ACC112 (cell line): ENCODE data around the gene PACRG.
A peak's percentile ranks its signal among the peaks of the same experiment; 100 is the strongest.
"Not testable (repeated sequence)": the region's sequence is repeated elsewhere in the genome, so short reads cannot be mapped to it uniquely, and the experiment has no call there.

Experiments
- H2AFZ ChIP-seq: fragments of 200-600 bp; sonication (generic); one replicate; pipeline ENCODE4 v1.6.0; 2017; ENCODE audit warnings: antibody characterized with exemption, low read length; ENCODE audit not compliant: unreplicated experiment
- H3K27ac ChIP-seq: fragments of 200-600 bp; sonication (generic); 2 replicates; pipeline ENCODE4 v1.5.1; 2014; ENCODE audit warnings: low read depth, mild to moderate bottlenecking, antibody characterized with exemption, low read length, moderate library complexity
- H3K27me3 ChIP-seq: fragments of 200-600 bp; sonication (generic); 2 replicates; pipeline ENCODE4 v1.6.1; 2014; ENCODE audit warnings: mild to moderate bottlenecking, antibody characterized with exemption, low read length, moderate library complexity, mixed read lengths; ENCODE audit not compliant: insufficient read depth
- H3K36me3 ChIP-seq: fragments of 200-600 bp; sonication (generic); 2 replicates; pipeline ENCODE4 v1.6.1; 2016; ENCODE audit warnings: mild to moderate bottlenecking, antibody characterized with exemption, low read length, moderate library complexity, mixed read lengths; ENCODE audit not compliant: insufficient read depth
- H3K4me1 ChIP-seq: fragments of 200-600 bp; sonication (generic); one replicate; pipeline ENCODE4 v1.6.1; 2016; ENCODE audit warnings: low read length, mixed read lengths; ENCODE audit not compliant: insufficient read depth, unreplicated experiment, control insufficient read depth
- H3K4me3 ChIP-seq: fragments of 200-600 bp; sonication (generic); 2 replicates; pipeline ENCODE4 v1.5.1; 2014; ENCODE audit warnings: mild to moderate bottlenecking, low read depth, low read length
- H3K79me2 ChIP-seq: fragments of 200-600 bp; sonication (generic); one replicate; pipeline ENCODE4 v1.6.0; 2016; ENCODE audit warnings: low read length; ENCODE audit not compliant: control insufficient read depth, unreplicated experiment, insufficient read depth

Gene PACRG

GRCh38 chr6:162976141-162976540 lies 248.4 kb downstream of the PACRG start:
- H3K36me3 ChIP-seq = no peaks in the 10 kb centered on the region
- H3K4me3 ChIP-seq = no peak overlapping the region
- H3K27me3 ChIP-seq = no peaks in the 10 kb centered on the region
- peaks cover 8% of the 10 kb centered on the region for H3K4me1 ChIP-seq
- H3K79me2 ChIP-seq = no peaks in the 10 kb centered on the region
- no peak overlapping the region for H2AFZ ChIP-seq
- H3K27ac ChIP-seq = no peak overlapping the region

- H3K36me3 ChIP-seq, H3K27ac ChIP-seq, H3K4me3 ChIP-seq, H3K4me1 ChIP-seq, H3K27me3 ChIP-seq, H2AFZ ChIP-seq, H3K79me2 ChIP-seq: not testable (repeated sequence)
Measured at GRCh38 chr6:162983234-162983633, 255.5 kb downstream of the PACRG start.

GRCh38 chr6:162998777-162999176 lies 271.0 kb downstream of the PACRG start:
- H3K4me3 ChIP-seq = no peak overlapping the region
- no peaks in the 10 kb centered on the region for H3K36me3 ChIP-seq
- no peaks in the 10 kb centered on the region for H3K27me3 ChIP-seq
- no peak overlapping the region for H3K27ac ChIP-seq
- H3K79me2 ChIP-seq = no peaks in the 10 kb centered on the region
- H3K4me1 ChIP-seq = peaks cover 11% of the 10 kb centered on the region
- no peak overlapping the region for H2AFZ ChIP-seq

- Histone ChIP-seq H3K79me2 (no peaks in the 10 kb centered on the region), H3K4me3 (no peak overlapping the region), H3K36me3 (no peaks in the 10 kb centered on the region), H3K27me3 (no peaks in the 10 kb centered on the region), H3K4me1 (peaks cover 11% of the 10 kb centered on the region), H2AFZ (no peak overlapping the region), H3K27ac (peak overlapping the region; percentile 45; the same call in 1 of the 2 replicates)
Measured at GRCh38 chr6:162999575-163000285, 272.0 kb downstream of the PACRG start.

- H2AFZ ChIP-seq = no peak overlapping the region
- H3K27me3 ChIP-seq = no peaks in the 10 kb centered on the region
- no peaks in the 10 kb centered on the region for H3K79me2 ChIP-seq
- H3K4me1 ChIP-seq = peaks cover 11% of the 10 kb centered on the region
- no peak overlapping the region for H3K4me3 ChIP-seq
- no peak overlapping the region for H3K27ac ChIP-seq
- no peaks in the 10 kb centered on the region for H3K36me3 ChIP-seq
Measured at GRCh38 chr6:163001330-163001729, 273.6 kb downstream of the PACRG start.

- Histone ChIP-seq H3K4me1 (no peaks in the 10 kb centered on the region), H2AFZ (no peak overlapping the region), H3K27me3 (no peaks in the 10 kb centered on the region), H3K4me3 (no peak overlapping the region), H3K79me2 (no peaks in the 10 kb centered on the region), H3K27ac (no peak overlapping the region), H3K36me3 (no peaks in the 10 kb centered on the region)
Measured at GRCh38 chr6:163008186-163008585, 280.4 kb downstream of the PACRG start.

- Histone ChIP-seq H2AFZ (no peak overlapping the region), H3K4me1 (no peaks in the 10 kb centered on the region), H3K79me2 (no peaks in the 10 kb centered on the region), H3K4me3 (no peak overlapping the region), H3K27me3 (no peaks in the 10 kb centered on the region), H3K36me3 (no peaks in the 10 kb centered on the region), H3K27ac (no peak overlapping the region)
Measured at GRCh38 chr6:163008626-163009025, 280.9 kb downstream of the PACRG start.

GRCh38 chr6:163010145-163010544 lies 282.4 kb downstream of the PACRG start:
- no peak overlapping the region for H3K27ac ChIP-seq

GRCh38 chr6:163014736-163015135 lies 287.0 kb downstream of the PACRG start:
- Histone ChIP-seq H3K4me1 (no peaks in the 10 kb centered on the region), H3K27ac (no peak overlapping the region), H3K27me3 (no peaks in the 10 kb centered on the region), H3K4me3 (no peak overlapping the region), H3K79me2 (no peaks in the 10 kb centered on the region), H3K36me3 (no peaks in the 10 kb centered on the region), H2AFZ (no peak overlapping the region)

More at GRCh38 chr6:163010145-163010544, 282.4 kb downstream of the PACRG start:
- no peaks in the 10 kb centered on the region for H3K4me1 ChIP-seq
- no peak overlapping the region for H2AFZ ChIP-seq
- H3K79me2 ChIP-seq = no peaks in the 10 kb centered on the region
- no peaks in the 10 kb centered on the region for H3K36me3 ChIP-seq
- H3K27me3 ChIP-seq = no peaks in the 10 kb centered on the region
- no peak overlapping the region for H3K4me3 ChIP-seq

- H2AFZ ChIP-seq = no peak overlapping the region
- H3K79me2 ChIP-seq = no peaks in the 10 kb centered on the region
- H3K36me3 ChIP-seq = no peaks in the 10 kb centered on the region
- H3K4me1 ChIP-seq = no peaks in the 10 kb centered on the region
- no peaks in the 10 kb centered on the region for H3K27me3 ChIP-seq
- no peak overlapping the region for H3K27ac ChIP-seq
- no peak overlapping the region for H3K4me3 ChIP-seq
Measured at GRCh38 chr6:163017801-163018200, 290.0 kb downstream of the PACRG start.

GRCh38 chr6:163019926-163020325 lies 292.2 kb downstream of the PACRG start:
- Histone ChIP-seq H3K79me2 (no peaks in the 10 kb centered on the region), H3K4me1 (no peaks in the 10 kb centered on the region)

More at GRCh38 chr6:163019926-163020325, 292.2 kb downstream of the PACRG start:
- no peak overlapping the region for H3K4me3 ChIP-seq
- no peaks in the 10 kb centered on the region for H3K27me3 ChIP-seq
- H3K27ac ChIP-seq = no peak overlapping the region
- H2AFZ ChIP-seq = no peak overlapping the region
- H3K36me3 ChIP-seq = no peaks in the 10 kb centered on the region
